ENCODE measurements around the gene UGT1A8. TPM values are rescaled to one million over a fixed set of nuclear protein-coding genes. Genes with fewer than 3 reads are reported as not detected.

UGT1A8 gene
- total and polyA plus RNA-seq, 2 of the 4 experiments (the other 2 are of a cell fraction): not detected

- Histone ChIP-seq H3K27me3 (ENCODE audit: control insufficient read depth, insufficient read depth, low read length) (peaks cover 14% of the 10 kb centered on the region), H2AFZ (replicated peaks; ENCODE audit: low read length, poor library complexity) (no peak overlapping the region), H3K9ac (ENCODE audit: low read depth, low read length) (no peak overlapping the region), H3K4me2 (ENCODE audit: low read depth, low read length) (no peak overlapping the region), H3K27ac (ENCODE audit: insufficient read depth, low read length) (no peak overlapping the region), H2AK9ac (replicated peaks; ENCODE audit: low read depth, low read length, poor library complexity) (no peak overlapping the region), H4K20me1 (ENCODE audit: insufficient read depth, low read length) (no peaks in the 10 kb centered on the region), H3K18ac (ENCODE audit: low read depth, low read length) (no peak overlapping the region), H3K9me3 (ENCODE audit: control insufficient read depth, insufficient read depth, low read length) (no peaks in the 10 kb centered on the region; the same call in 1 of the 2 replicates), H3K9me1 (ENCODE audit: insufficient read depth, low read length) (no peaks in the 10 kb centered on the region), H2BK15ac (ENCODE audit: low read depth, low read length) (no peak overlapping the region), H2BK120ac (ENCODE audit: low read depth, low read length) (no peak overlapping the region), H4K5ac (ENCODE audit: low read depth, low read length) (no peak overlapping the region), H2BK5ac (ENCODE audit: low read depth, low read length, poor library complexity, severe bottlenecking) (no peak overlapping the region), H4K91ac (ENCODE audit: insufficient read depth, low read depth, low read length) (no peak overlapping the region), H3K56ac (ENCODE audit: extremely low read depth, insufficient read depth, low read length) (no peak overlapping the region), H4K8ac (ENCODE audit: low read depth in 2 of 2, low read length in 2 of 2) (no peak overlapping the region), H2BK20ac (ENCODE audit: low read depth, low read length) (no peak overlapping the region), H3K36me3 (ENCODE audit: control insufficient read depth, insufficient read depth, low read length) (no peaks in the 10 kb centered on the region), H3K14ac (replicated peaks; ENCODE audit: low read depth, low read length) (no peak overlapping the region), H3K79me1 (ENCODE audit: low read depth in 1 of 2, low read length in 2 of 2) (no peaks in the 10 kb centered on the region), H3K23ac (ENCODE audit: low read depth, low read length) (no peak overlapping the region), H3K4me3 (ENCODE audit: insufficient read depth, low read depth, low read length) (no peak overlapping the region), H3K4me1 (ENCODE audit: control insufficient read depth, insufficient read depth, low read length) (no peaks in the 10 kb centered on the region), H3K4ac (ENCODE audit: low read depth, low read length) (no peak overlapping the region), H2AK5ac (ENCODE audit: low read depth, low read length) (no peak overlapping the region)
- TF ChIP-seq CHD1 (IDR thresholded peaks at IDR 0.05; ENCODE audit: low read depth, low read length) (no peak), RAD21 (IDR thresholded peaks at IDR 0.05; ENCODE audit: low read length) (no peak), FOS (IDR thresholded peaks at IDR 0.05; ENCODE audit: low read depth, low read length) (no peak), ELK1 (IDR thresholded peaks at IDR 0.05; ENCODE audit: borderline replicate concordance, low read depth, low read length) (no peak), RFX5 (IDR thresholded peaks at IDR 0.05; ENCODE audit: low read depth, low read length) (no peak)
- WGBS, 2 experiments (ENCODE audit: extremely low coverage in 2 of 2, insufficient read length in 1 of 2): 26% methylated on average over 3 of the region's 14 CpGs; no CpG with 5 or more reads in 1 of the 2 experiments
- ATAC-seq (ENCODE audit: low read depth) (no peak), DNase-seq (no peak)
- ChIA-PET CTCF (no interaction called here), POLR2A (ENCODE audit: unreplicated experiment) (no interaction called here)
- in situ Hi-C loops (cut with MboI; ENCODE audit: low sequenced_read_pairs): no loop called here
- intact Hi-C loops (cut with micrococcal nuclease): no loop called here
- no TSS peak for BruUV-seq (replicated peaks)
- dilution Hi-C loops (cut with HindIII; ENCODE audit: low sequenced_read_pairs, unreplicated experiment): no loop called here
Observed at GRCh38 chr2:233798335-233799086, 181.1 kb downstream of the UGT1A8 start.

Data from IMR-90 (cell line).